ENCODE measurements around the gene KLRG1. TPM values are rescaled to one million over a fixed set of nuclear protein-coding genes. Genes with fewer than 3 reads are reported as not detected.
A peak's percentile ranks its signal among the peaks of the same experiment; 100 is the strongest.

Gene KLRG1
- total and polyA plus RNA-seq, 4 experiments from 2014 or later: 51.2 to 161 (median 77.4) TPM

DNA sequence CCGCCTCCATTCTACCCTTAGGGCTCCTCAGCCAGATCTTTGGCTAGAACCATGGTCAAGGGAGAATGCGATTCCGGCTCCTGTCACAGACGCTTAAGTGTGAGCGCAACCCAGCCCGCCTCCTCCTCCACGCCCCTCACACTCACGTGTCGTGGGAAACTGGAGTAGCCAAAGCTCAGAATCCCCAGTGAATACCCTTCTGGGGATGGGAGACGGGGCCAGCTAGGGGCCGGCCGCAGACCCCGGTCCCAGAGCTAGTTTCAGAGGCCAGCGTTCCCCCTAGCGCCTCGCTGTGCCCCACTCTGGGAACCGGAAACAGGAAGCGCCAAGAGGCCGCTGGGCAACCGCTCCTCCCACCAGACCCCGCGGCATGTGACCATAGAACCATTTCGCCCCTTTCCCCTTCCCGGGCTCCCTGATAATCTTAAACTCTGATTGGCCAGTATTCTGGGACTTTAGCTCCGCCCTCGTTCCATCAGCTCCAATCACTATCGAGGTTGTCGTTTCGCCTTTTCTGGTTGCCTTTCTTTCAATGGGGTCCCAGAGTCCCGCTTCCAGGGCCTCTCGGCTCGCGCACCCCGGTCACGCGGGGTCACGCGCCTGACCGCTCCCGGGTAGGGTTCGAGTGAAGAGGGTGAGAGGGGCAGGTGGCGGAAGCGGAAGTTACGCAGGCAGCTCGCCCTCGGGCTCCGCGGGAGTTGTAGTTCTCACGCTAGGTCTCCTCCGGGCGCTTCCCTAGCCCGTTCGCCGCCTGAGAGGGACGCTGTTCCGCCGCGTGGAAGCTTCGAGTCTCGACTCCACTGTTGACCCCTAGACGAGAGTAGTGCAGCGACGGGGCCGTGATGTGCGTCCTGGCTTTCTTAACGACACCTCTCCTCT is 39.8 kb upstream of the KLRG1 start, which contains the start of gene M6PR:
Gene M6PR (minus strand): TSS at position 304 of the 879 bp plus-strand sequence. CDS start 3,241 bp downstream, outside the sequence.
- peaks cover 4 to 46% of the 10 kb centered on the region in 2 donors for H3K36me3 Mint-ChIP-seq
- no peaks in the 10 kb centered on the region for H3K27me3 Mint-ChIP-seq
- H3K4me3 ChIP-seq (ENCODE audit: low read length in 2 of 2): peak within 1 kb of the TSS; percentile 96 to 99
- peak within 1 kb of the TSS; percentile 96 for H3K27ac ChIP-seq (ENCODE audit: low read depth, low read length)
- peaks cover 11% of the 10 kb centered on the region for H3K36me3 ChIP-seq (ENCODE audit: insufficient read depth, low read length)
- no peaks in the 10 kb centered on the region for H3K9me3 ChIP-seq (ENCODE audit: control insufficient read depth in 1 of 2, low read length in 2 of 2)
- peak; percentile 89 to 92 (median 91) for DNase-seq
- intact Hi-C loops (cut with micrococcal nuclease): loop anchor here (1.0 to 5.0 kb wide), 8 partner anchors 35 to 305 kb away; partner anchors contain the start of genes KLRG1, PHC1 and RIMKLB
- ChIA-PET POLR2A (ENCODE audit: partially characterized antibody) (interaction anchor here (0.6 to 10.1 kb wide), 27 partner anchors 11 to 758 kb away, joined by 3 to 492 read pairs (median 10); partner anchors contain the start of genes PHC1 and RIMKLB), CTCF (ENCODE audit: partially characterized antibody) (interaction anchor here (0.7 to 13.9 kb wide), 29 partner anchors 11 to 405 kb away, joined by 3 to 561 read pairs (median 5); partner anchors contain the start of gene PHC1)
- H3K4me1 ChIP-seq (ENCODE audit: insufficient read depth, low read length): peaks cover 64% of the 10 kb centered on the region
- H3K27ac Mint-ChIP-seq: peak within 1 kb of the TSS; percentile 87 to 99 (median 95)
- peak within 1 kb of the TSS; percentile 86 to 97 (median 96) for H3K4me3 Mint-ChIP-seq
- H3K9me3 Mint-ChIP-seq: peaks cover 0 to 6% (median 0%) of the 10 kb centered on the region in 8 donors
- peaks cover 51 to 84% (median 65%) of the 10 kb centered on the region in 4 donors for H3K4me1 Mint-ChIP-seq
- H3K27me3 ChIP-seq (ENCODE audit: insufficient read depth, low read length): no peaks in the 10 kb centered on the region

DNA sequence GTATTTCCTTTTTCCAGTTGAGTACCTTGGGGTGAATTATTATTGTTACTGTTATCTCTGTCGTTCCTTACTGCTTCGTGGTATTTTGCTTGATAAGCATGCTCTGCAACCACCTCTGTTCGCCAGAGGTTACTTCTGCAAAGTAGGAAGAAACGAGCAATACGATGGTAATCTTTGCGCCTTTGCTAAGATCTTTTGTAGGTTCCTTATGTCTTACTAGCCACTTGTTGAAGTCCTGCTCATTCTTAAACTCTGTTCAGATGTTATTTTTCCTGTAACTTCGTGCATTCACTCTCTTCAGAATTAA is 39.2 kb upstream of the KLRG1 start:
- DNase-seq: no peak
- H3K4me1 Mint-ChIP-seq: peaks cover 49 to 87% (median 64%) of the 10 kb centered on the region in 4 donors
- peaks cover 7% of the 10 kb centered on the region for H3K36me3 ChIP-seq (ENCODE audit: insufficient read depth, low read length)
- intact Hi-C loops (cut with micrococcal nuclease): loop anchor here (1.0 to 5.0 kb wide), 6 partner anchors 39 to 305 kb away; partner anchors contain the start of gene KLRG1
- H3K4me3 ChIP-seq (ENCODE audit: low read length in 2 of 2): peak overlapping the region; percentile 96 to 99
- H3K27ac ChIP-seq (ENCODE audit: low read depth, low read length): peak overlapping the region; percentile 96
- peaks cover 2 to 40% of the 10 kb centered on the region in 2 donors for H3K36me3 Mint-ChIP-seq
- H3K27me3 ChIP-seq (ENCODE audit: insufficient read depth, low read length): no peaks in the 10 kb centered on the region
- peaks cover 70% of the 10 kb centered on the region for H3K4me1 ChIP-seq (ENCODE audit: insufficient read depth, low read length)
- ChIA-PET POLR2A (ENCODE audit: partially characterized antibody) (interaction anchor here (0.5 to 10.1 kb wide), 27 partner anchors 11 to 758 kb away, joined by 3 to 492 read pairs (median 11); partner anchors contain the start of genes PHC1 and RIMKLB), CTCF (ENCODE audit: partially characterized antibody) (interaction anchor here (0.6 to 13.9 kb wide), 32 partner anchors 9 to 406 kb away, joined by 3 to 561 read pairs (median 5); partner anchors contain the start of genes KLRG1 and PHC1)
- no peaks in the 10 kb centered on the region for H3K9me3 ChIP-seq (ENCODE audit: control insufficient read depth in 1 of 2, low read length in 2 of 2)
- no peaks in the 10 kb centered on the region for H3K27me3 Mint-ChIP-seq
- H3K9me3 Mint-ChIP-seq: peaks cover 0 to 6% (median 0%) of the 10 kb centered on the region in 8 donors
- peak overlapping the region; percentile 86 to 97 (median 96) for H3K4me3 Mint-ChIP-seq
- peak overlapping the region; percentile 87 to 99 (median 95) for H3K27ac Mint-ChIP-seq

DNA sequence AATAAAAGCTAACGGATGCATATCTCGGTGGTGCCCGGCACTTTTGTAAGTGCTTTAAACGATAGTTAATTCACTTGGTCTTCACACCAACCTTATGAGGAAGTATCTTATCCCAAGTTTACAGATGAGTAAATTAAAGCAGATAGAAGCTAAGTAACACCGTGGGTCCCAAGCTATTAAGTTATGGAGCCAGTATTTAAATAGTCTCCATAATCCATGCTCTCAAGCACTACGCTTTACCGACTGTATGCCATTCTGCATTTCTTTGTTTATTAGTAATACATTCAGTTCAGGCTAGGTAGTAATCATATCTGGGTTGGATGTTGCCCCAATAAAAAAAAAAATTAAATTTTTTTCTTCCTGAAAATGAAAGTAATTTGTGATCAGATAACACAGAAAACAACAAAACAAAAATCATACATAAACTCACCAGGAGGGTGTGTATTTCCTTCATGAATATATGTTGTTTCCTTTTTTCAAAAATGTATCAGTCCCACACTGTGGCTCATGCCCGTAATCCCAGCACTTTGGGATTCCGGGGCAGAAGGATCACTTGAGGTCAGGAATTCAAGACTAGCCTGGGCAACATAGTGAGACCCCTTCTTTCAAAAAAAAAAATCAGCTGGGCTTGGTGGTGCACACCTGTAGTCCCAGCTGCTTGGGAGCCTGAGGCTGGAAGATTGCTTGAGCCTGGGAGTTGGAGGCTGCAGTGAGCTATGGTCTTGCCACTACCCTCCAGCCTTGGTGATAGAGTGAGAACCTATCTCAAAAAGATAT is 38.5 kb upstream of the KLRG1 start:
- peaks cover 77% of the 10 kb centered on the region for H3K4me1 ChIP-seq (ENCODE audit: insufficient read depth, low read length)
- H3K27me3 ChIP-seq (ENCODE audit: insufficient read depth, low read length): no peaks in the 10 kb centered on the region
- DNase-seq: peak in 4 of 5 donors; percentile 65 to 79 (median 69)
- peak overlapping the region; percentile 96 for H3K27ac ChIP-seq (ENCODE audit: low read depth, low read length)
- ChIA-PET POLR2A (ENCODE audit: partially characterized antibody) (interaction anchor here (0.5 to 10.1 kb wide), 25 partner anchors 11 to 306 kb away, joined by 3 to 492 read pairs (median 13); partner anchors contain the start of genes PHC1 and RIMKLB), CTCF (ENCODE audit: partially characterized antibody) (interaction anchor here (0.6 to 13.9 kb wide), 25 partner anchors 9 to 407 kb away, joined by 3 to 561 read pairs (median 6); partner anchors contain the start of genes KLRG1 and PHC1)
- H3K9me3 Mint-ChIP-seq: peaks cover 0 to 6% (median 0%) of the 10 kb centered on the region in 8 donors
- H3K27ac Mint-ChIP-seq: peak overlapping the region; percentile 87 to 99 (median 95)
- intact Hi-C loops (cut with micrococcal nuclease): loop anchor here (1.0 to 5.0 kb wide), 7 partner anchors 38 to 306 kb away; partner anchors contain the start of gene KLRG1
- peaks cover 47 to 93% (median 65%) of the 10 kb centered on the region in 4 donors for H3K4me1 Mint-ChIP-seq
- no peaks in the 10 kb centered on the region for H3K27me3 Mint-ChIP-seq
- peaks cover 0 to 33% of the 10 kb centered on the region in 2 donors for H3K36me3 Mint-ChIP-seq
- H3K9me3 ChIP-seq (ENCODE audit: control insufficient read depth in 1 of 2, low read length in 2 of 2): no peaks in the 10 kb centered on the region
- peak overlapping the region; percentile 96 to 99 for H3K4me3 ChIP-seq (ENCODE audit: low read length in 2 of 2)
- peak overlapping the region; percentile 86 to 97 (median 96) for H3K4me3 Mint-ChIP-seq
- peaks cover 2% of the 10 kb centered on the region for H3K36me3 ChIP-seq (ENCODE audit: insufficient read depth, low read length)

DNA sequence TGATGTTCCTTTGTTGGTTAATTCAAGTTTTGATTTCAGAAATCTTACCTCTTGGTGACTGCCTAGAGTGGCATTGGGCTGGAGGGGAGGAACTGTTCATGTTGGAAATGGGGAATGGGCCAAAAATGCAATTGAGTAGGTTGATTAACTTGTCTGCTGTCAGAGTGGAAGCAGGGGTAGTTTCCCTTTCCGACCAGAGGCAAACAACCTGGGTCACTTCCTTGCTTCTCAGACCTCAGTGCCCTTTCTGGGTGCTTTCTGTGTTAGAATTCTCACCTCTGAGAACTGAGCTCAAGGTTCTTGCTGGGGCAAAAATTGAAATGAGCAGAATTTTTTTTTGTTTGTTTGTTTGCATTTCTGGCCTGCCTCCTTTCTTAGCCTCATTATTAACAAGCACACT is 37.6 kb upstream of the KLRG1 start:
- H3K36me3 Mint-ChIP-seq: peaks cover 0 to 26% of the 10 kb centered on the region in 2 donors
- H3K27ac Mint-ChIP-seq: peak overlapping the region; percentile 87 to 99 (median 95)
- Histone ChIP-seq H3K4me1 (ENCODE audit: insufficient read depth, low read length) (peaks cover 77% of the 10 kb centered on the region), H3K9me3 (ENCODE audit: control insufficient read depth in 1 of 2, low read length in 2 of 2) (no peaks in the 10 kb centered on the region), H3K27ac (ENCODE audit: low read depth, low read length) (peak overlapping the region; percentile 96), H3K27me3 (ENCODE audit: insufficient read depth, low read length) (no peaks in the 10 kb centered on the region), H3K36me3 (ENCODE audit: insufficient read depth, low read length) (no peaks in the 10 kb centered on the region), H3K4me3 (ENCODE audit: low read length in 2 of 2) (peak overlapping the region in 1 of 2 donors; percentile 96)
- H3K27me3 Mint-ChIP-seq: no peaks in the 10 kb centered on the region
- peaks cover 42 to 90% (median 62%) of the 10 kb centered on the region in 4 donors for H3K4me1 Mint-ChIP-seq
- peak; percentile 35 to 67 (median 40) for DNase-seq
- intact Hi-C loops (cut with micrococcal nuclease): loop anchor here (1.0 to 5.0 kb wide), 4 partner anchors 37 to 307 kb away; partner anchors contain the start of gene KLRG1
- CTCF ChIA-PET (ENCODE audit: partially characterized antibody): interaction anchor here (0.7 to 13.9 kb wide), 18 partner anchors 8 to 408 kb away, joined by 3 to 561 read pairs (median 12); partner anchors contain the start of genes KLRG1 and PHC1
- H3K9me3 Mint-ChIP-seq: peaks cover 0 to 6% (median 0%) of the 10 kb centered on the region in 8 donors
- POLR2A ChIA-PET (ENCODE audit: partially characterized antibody): interaction anchor here (0.9 to 10.1 kb wide), 17 partner anchors 10 to 265 kb away, joined by 3 to 492 read pairs (median 14); partner anchors contain the start of gene PHC1
- peak overlapping the region; percentile 86 to 97 (median 96) for H3K4me3 Mint-ChIP-seq

DNA sequence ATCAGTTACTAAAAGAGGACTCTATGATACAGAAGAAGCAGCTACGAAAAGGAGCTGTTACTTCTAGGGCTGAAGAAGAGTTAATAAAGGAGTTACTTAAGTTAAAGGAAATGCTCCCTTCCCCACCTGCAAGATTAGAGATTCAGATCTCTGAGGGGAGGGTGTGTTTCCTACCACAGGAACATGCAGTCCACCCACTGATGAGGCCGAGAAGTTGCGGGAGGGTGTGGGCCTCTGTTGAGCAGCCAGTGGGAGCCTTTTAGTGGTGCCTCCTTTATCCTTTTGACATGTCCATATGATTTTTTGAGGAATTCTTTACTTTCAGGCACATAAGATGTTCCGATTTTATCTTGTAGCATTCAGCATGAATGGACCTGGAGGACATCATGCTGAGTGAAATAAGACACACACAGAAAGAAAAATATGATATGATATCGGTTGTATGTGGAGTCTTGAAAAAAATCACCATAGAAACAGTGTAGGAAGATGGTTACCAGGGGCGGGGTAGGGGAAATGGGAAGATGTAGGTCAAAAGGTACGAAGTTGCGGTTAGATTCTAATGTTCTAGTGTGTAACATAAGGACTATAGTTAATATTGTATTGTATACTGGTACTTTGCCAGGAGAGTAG is 35.5 kb upstream of the KLRG1 start:
- H3K4me1 Mint-ChIP-seq: peaks cover 46 to 90% (median 64%) of the 10 kb centered on the region in 4 donors
- ChIA-PET CTCF (ENCODE audit: partially characterized antibody) (interaction anchor here (0.8 to 13.9 kb wide), 5 partner anchors 34 to 272 kb away, joined by 3 to 561 read pairs (median 6); no protein-coding TSS in a partner anchor), POLR2A (ENCODE audit: partially characterized antibody) (interaction anchor here (0.6 to 10.1 kb wide), 16 partner anchors 9 to 307 kb away, joined by 3 to 492 read pairs (median 4); partner anchors contain the start of gene KLRG1)
- H3K27me3 Mint-ChIP-seq: no peaks in the 10 kb centered on the region
- Histone ChIP-seq H3K4me3 (ENCODE audit: low read length in 2 of 2) (peak overlapping the region; percentile 1 to 34), H3K27me3 (ENCODE audit: insufficient read depth, low read length) (no peaks in the 10 kb centered on the region), H3K27ac (ENCODE audit: low read depth, low read length) (peak overlapping the region; percentile 96), H3K9me3 (ENCODE audit: control insufficient read depth in 1 of 2, low read length in 2 of 2) (no peaks in the 10 kb centered on the region), H3K4me1 (ENCODE audit: insufficient read depth, low read length) (peaks cover 78% of the 10 kb centered on the region), H3K36me3 (ENCODE audit: insufficient read depth, low read length) (no peaks in the 10 kb centered on the region)
- H3K9me3 Mint-ChIP-seq: peaks cover 0 to 6% (median under 1%) of the 10 kb centered on the region in 8 donors
- peaks cover 6 to 21% of the 10 kb centered on the region in 2 donors for H3K36me3 Mint-ChIP-seq
- H3K4me3 Mint-ChIP-seq: peak overlapping the region; percentile 77 to 97 (median 83)
- intact Hi-C loops (cut with micrococcal nuclease): loop anchor here (1.0 to 5.0 kb wide), 2 partner anchors 35 to 272 kb away; partner anchors contain the start of gene KLRG1
- H3K27ac Mint-ChIP-seq: peak overlapping the region; percentile 87 to 99 (median 95)
- peak; percentile 88 to 93 (median 90) for DNase-seq
